Stomach (tissue), 4 donors: ENCODE results near the gene UBR2.
A peak's percentile ranks its signal among the peaks of the same experiment; 100 is the strongest.

Experiments used
- CTCF ChIP-seq, 7 experiments: fragments of 450-650 bp in 4 of 7; fragments of 200-600 bp in 3 of 7; sonication (generic) in 3 of 7; IDR thresholded peaks; one replicate each; pipeline ENCODE4 v1.5.1; 2016 to 2019; ENCODE audit warnings: antibody characterized with exemption in 7 of 7, control low read depth in 2 of 7, mild to moderate bottlenecking in 1 of 7
- EP300 ChIP-seq: sonication (generic); formaldehyde crosslinking; IDR thresholded peaks from one replicate; pipeline ENCODE4 v1.6.1; 2017; ENCODE audit warnings: antibody characterized with exemption

- TF ChIP-seq CTCF (IDR thresholded peaks at IDR 0.05) (peak in 6 of 7 experiments; percentile 51 to 98 (median 90)), EP300 (no peak)
Measured at GRCh38 chr6:42547407-42548329, 16.2 kb upstream of the UBR2 start.
